Neural crest cell (in vitro differentiated cells): ENCODE measurements around the gene SLC16A12. TPM values are rescaled to one million over a fixed set of nuclear protein-coding genes. Genes with fewer than 3 reads are reported as not detected.
"Not testable (repeated sequence)": the region's sequence is repeated elsewhere in the genome, so short reads cannot be mapped to it uniquely, and the experiment has no call there.

Experiments used
- DNase-seq: peaks from one replicate; pipeline ENCODE4 v3.0.0; 2021; ENCODE audit warnings: low read depth, mixed read lengths, low spot score
- H3K27ac Mint-ChIP-seq: one replicate; pipeline ENCODE4 v1.8.0; 2021; ENCODE audit warnings: mild to moderate bottlenecking, mixed read lengths; ENCODE audit not compliant: unreplicated experiment
- H3K27me3 Mint-ChIP-seq: 2 replicates; pipeline ENCODE4 v1.8.0; 2021; ENCODE audit warnings: low read depth, mild to moderate bottlenecking, mixed read lengths
- H3K36me3 Mint-ChIP-seq: 2 replicates; pipeline ENCODE4 v1.8.0; 2021; ENCODE audit warnings: low read depth, mild to moderate bottlenecking, mixed read lengths
- H3K4me1 Mint-ChIP-seq: 2 replicates; pipeline ENCODE4 v1.8.0; 2021; ENCODE audit warnings: mixed read lengths
- H3K4me3 Mint-ChIP-seq: one replicate; pipeline ENCODE4 v1.8.0; 2021; ENCODE audit warnings: mild to moderate bottlenecking, mixed read lengths
- H3K9me3 Mint-ChIP-seq: 2 replicates; pipeline ENCODE4 v1.8.0; 2021; ENCODE audit warnings: mixed read lengths
- total RNA-seq: library from RNA; stranded (reverse); gene quantifications from 2 replicates; pipeline ENCODE4 v1.2.1, GENCODE V29; 2021
- TF ChIP-seq, protein P1 (sequence below): fragments of 200-600 bp; sonication (generic); conservative IDR thresholded peaks from 2 replicates; pipeline ENCODE4 v1.5.0; 2021; ENCODE audit warnings: antibody characterized with exemption, mild to moderate bottlenecking

The SLC16A12 gene
- total RNA-seq, 1 donor from 2014 or later = not detected

DNA sequence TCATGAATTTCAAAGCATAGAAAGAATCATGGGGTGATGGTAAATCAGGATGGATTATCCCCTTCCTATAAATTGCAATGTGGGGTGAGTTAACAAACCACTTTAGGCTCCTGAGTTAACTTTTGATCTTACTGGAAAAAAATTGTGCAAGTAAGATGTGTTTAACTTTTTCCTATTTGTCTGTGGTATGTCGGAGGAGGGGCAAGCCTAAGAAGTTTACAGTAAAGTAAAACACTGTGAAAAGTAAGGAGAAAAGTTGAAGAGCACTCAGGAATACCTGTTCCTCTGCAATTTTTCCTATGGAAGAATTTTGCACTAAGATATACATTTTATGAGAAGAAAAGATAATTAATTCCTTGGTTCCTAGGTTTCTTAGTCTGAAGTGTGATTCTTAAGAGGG is 76.6 kb downstream of the SLC16A12 start:
- no peaks in the 10 kb centered on the region for H3K4me1 Mint-ChIP-seq
- DNase-seq = no peak
- TF ChIP-seq, protein P1, sequence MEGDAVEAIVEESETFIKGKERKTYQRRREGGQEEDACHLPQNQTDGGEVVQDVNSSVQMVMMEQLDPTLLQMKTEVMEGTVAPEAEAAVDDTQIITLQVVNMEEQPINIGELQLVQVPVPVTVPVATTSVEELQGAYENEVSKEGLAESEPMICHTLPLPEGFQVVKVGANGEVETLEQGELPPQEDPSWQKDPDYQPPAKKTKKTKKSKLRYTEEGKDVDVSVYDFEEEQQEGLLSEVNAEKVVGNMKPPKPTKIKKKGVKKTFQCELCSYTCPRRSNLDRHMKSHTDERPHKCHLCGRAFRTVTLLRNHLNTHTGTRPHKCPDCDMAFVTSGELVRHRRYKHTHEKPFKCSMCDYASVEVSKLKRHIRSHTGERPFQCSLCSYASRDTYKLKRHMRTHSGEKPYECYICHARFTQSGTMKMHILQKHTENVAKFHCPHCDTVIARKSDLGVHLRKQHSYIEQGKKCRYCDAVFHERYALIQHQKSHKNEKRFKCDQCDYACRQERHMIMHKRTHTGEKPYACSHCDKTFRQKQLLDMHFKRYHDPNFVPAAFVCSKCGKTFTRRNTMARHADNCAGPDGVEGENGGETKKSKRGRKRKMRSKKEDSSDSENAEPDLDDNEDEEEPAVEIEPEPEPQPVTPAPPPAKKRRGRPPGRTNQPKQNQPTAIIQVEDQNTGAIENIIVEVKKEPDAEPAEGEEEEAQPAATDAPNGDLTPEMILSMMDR = no peak
- no peaks in the 10 kb centered on the region for H3K9me3 Mint-ChIP-seq
- H3K4me3 Mint-ChIP-seq = no peak overlapping the region
- peaks cover 2% of the 10 kb centered on the region for H3K27me3 Mint-ChIP-seq
- no peak overlapping the region for H3K27ac Mint-ChIP-seq
- no peaks in the 10 kb centered on the region for H3K36me3 Mint-ChIP-seq

DNA sequence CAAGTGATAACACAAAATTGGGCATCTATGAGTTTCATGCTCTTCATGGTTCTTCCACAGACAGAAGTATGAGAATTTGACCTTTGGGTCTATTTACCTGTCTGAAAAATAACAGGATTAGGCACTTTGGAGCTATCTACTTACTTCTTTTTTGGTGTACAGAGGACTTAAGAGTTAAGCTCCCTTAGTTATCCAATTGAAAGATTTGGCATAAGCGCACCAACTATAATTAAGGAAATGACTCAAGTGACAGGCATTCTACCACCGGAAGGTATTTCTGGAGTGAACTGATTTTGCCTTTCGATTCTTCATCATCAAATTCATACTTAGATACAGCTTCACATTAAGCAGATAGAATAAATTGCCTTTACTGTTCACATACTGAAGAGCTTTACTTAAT is 77.1 kb downstream of the SLC16A12 start:
- Mint-ChIP-seq H3K27ac (no peak overlapping the region), H3K27me3 (peaks cover 2% of the 10 kb centered on the region), H3K9me3 (no peaks in the 10 kb centered on the region), H3K4me3 (no peak overlapping the region), H3K36me3 (no peaks in the 10 kb centered on the region), H3K4me1 (no peaks in the 10 kb centered on the region)
- no peak for DNase-seq
- TF ChIP-seq, protein P1 = no peak

DNA sequence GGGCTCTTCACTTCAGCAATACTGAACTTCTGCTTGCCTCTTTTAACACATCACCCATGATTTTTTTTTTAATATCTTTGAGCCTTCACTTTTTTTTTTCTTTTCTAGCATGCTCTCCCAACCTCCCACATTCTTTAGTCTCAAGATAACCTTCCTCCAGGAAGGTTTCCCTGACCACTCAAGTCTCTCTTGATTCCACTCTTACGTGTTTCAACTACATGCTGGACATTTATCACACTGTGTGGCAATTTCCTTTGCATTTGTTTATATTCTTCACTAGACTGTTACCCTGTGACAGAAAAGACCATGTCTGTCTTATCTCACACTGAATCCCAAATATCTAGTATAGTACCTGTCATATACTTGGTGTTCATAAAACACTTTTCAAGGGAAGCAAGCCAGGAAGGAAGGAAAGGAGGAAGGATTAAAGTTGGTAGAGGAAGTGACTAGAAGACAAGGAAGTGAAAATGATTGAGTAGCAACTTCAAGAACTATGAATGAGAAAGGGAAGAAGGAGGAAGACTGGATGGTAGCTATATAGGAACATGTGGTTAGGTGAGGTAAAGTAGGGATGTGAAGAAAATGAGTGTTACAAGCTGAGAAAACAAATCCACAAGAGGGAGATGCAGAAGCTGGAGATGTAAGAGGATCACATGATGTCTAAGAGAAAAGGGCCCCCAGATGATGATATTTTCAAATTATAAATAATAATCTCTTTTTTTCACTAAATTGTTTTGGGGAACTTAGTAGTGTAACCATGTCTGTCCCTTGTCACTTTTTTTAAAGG is 80.6 kb downstream of the SLC16A12 start:
- DNase-seq = no peak
- Mint-ChIP-seq H3K9me3 (no peaks in the 10 kb centered on the region), H3K36me3 (no peaks in the 10 kb centered on the region), H3K27me3 (peaks cover 2% of the 10 kb centered on the region), H3K4me3 (no peak overlapping the region), H3K27ac (no peak overlapping the region), H3K4me1 (no peaks in the 10 kb centered on the region)
- TF ChIP-seq, protein P1 = no peak

DNA sequence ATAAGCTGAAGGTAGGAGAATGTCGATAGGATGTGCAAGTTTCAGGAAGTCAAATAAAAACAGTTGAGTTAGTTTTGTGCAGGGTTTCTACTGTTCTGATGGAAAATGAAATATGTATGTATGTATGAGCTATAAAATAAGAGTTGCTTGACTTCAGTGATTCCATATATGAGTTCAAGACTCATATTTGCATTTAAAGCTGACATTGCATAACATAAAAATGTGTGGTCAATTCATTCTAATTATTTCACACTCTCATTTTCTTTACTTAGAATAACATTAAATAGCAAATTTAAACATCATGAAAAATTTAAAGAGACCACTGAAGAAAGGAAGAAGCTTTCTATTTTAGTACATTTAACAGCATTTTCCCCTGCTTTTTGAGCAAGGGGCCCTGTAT is 83.2 kb downstream of the SLC16A12 start:
- peaks cover under 1% of the 10 kb centered on the region for H3K36me3 Mint-ChIP-seq
- no peak overlapping the region for H3K27ac Mint-ChIP-seq
- TF ChIP-seq, protein P1 = no peak
- peaks cover 9% of the 10 kb centered on the region for H3K27me3 Mint-ChIP-seq
- no peak for DNase-seq
- no peaks in the 10 kb centered on the region for H3K9me3 Mint-ChIP-seq
- H3K4me3 Mint-ChIP-seq = no peak overlapping the region
- H3K4me1 Mint-ChIP-seq = no peaks in the 10 kb centered on the region

DNA sequence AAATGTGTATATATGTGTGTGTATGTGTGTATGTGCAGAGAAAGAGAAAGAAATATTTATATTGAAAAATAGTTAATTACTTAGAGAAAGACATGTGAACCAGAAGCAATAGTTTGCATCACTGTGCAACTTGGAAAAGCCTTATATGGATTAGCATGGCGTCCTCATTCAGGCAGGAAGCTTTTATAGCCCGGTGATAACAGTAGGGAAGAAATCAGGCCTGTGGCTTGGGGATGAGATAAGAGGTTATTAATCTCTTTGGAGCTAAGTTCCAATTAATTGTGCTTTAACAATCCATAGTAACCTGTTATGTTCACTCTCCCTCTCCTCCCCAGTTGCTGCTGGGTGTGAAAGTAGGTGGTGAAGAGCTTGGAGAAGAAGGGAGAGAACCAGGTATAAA is 84.5 kb downstream of the SLC16A12 start:
- Mint-ChIP-seq H3K9me3 (no peaks in the 10 kb centered on the region), H3K27me3 (peaks cover 17% of the 10 kb centered on the region), H3K27ac (no peak overlapping the region), H3K4me3 (no peak overlapping the region), H3K36me3 (peaks cover 4% of the 10 kb centered on the region), H3K4me1 (no peaks in the 10 kb centered on the region)
- TF ChIP-seq, protein P1 = no peak
- no peak for DNase-seq

DNA sequence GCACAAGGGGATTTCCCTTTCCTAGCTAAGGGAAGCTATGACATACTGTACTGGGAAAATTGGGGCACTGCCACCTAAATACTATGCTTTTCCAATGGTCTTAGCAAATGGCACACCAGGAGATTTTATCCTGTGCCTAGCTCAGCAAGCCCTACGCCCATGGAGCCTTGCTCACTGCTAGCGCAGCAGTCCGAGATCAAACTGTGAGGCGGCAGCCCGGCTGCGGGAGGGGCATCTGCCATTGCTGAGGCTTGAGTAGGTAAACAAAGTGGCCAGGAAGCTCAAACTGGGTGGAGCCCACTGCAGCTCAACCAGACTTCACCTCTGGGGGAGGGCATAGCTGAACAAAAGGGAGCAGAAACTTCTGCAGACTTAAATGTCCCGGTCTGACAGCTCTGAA is 90.6 kb downstream of the SLC16A12 start:
- not testable (repeated sequence) for H3K4me1 Mint-ChIP-seq, H3K4me3 Mint-ChIP-seq, H3K36me3 Mint-ChIP-seq, DNase-seq, H3K27ac Mint-ChIP-seq, H3K9me3 Mint-ChIP-seq
- H3K27me3 Mint-ChIP-seq = peaks cover 15% of the 10 kb centered on the region
